ENCODE measurements around the gene GNAI2.
"Not testable (repeated sequence)": the region's sequence is repeated elsewhere in the genome, so short reads cannot be mapped to it uniquely, and the experiment has no call there.

Gene GNAI2

GRCh38 chr3:50279255-50280016 lies 43.4 kb downstream of the GNAI2 start:
- no peak for DNase-seq

- not testable (repeated sequence) for DNase-seq
Measured at GRCh38 chr3:50284121-50284520, 48.1 kb downstream of the GNAI2 start.

DNA sequence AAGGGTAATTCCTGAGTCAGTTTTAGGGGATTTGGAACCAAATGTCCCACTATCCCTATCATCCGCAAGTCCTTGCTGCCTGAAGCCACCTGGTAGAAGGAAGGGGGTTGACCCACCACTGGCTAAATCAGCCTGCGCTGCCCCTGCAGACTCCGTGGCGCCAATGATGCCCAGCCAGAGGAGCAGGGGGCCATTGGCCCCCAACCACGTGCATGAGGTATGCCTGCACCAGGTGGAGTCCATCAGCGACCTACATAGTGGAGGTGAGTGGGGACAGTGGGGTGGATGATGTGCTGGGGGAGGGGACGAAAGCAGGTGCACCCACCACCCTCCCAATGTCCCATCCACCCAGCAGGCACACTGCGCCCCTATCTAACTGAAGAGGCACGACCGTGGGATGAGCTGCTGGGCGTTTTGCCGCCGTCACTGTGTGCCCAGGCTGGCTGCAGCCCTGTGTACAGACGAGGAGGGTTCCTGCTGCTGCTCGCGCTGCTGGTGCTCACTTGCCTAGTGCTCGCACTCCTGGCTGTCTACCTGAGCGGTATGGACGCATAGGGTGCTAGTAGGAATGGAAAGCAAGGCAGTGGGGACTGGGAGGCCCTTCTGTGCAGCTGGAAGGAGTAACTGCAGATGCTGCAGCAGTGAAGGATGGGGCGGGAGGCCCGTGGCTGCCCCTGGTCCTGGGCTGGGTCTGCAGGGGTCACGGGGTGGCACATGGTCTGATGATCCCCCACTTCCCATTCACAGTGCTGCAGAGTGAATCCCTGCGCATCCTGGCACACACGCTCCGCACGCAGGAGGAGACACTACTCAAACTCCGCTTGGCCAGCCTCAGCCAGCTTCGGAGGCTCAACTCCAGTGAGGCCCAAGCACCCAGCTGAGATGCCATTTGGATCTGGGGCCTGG lies 50.6 kb downstream of the GNAI2 start:
- no peak for DNase-seq

- DNase-seq = no peak
Measured at GRCh38 chr3:50287262-50287661, 51.3 kb downstream of the GNAI2 start.

GRCh38 chr3:50288387-50289007 lies 52.5 kb downstream of the GNAI2 start:
- DNase-seq = no peak

DNA sequence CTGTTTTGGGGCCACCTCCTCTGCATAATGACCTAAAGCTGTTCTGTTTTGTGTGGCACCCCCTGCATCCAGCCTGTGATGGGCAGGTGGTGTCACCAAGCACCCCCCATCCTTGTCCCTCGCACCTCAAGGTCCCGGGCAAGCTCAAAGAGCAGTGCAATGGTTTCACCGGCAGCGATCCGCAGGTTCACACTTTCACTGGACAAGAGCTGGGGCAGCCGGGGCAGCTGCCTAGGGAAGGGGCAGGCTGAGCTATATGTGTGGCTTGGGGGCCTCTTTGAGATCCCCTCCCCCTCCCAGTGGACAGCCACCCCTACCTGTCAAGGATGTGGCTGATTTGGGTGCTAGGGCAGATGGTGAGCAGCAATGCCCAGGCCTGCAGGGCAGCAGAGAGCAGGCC lies 53.1 kb downstream of the GNAI2 start:
- DNase-seq = no peak

DNA sequence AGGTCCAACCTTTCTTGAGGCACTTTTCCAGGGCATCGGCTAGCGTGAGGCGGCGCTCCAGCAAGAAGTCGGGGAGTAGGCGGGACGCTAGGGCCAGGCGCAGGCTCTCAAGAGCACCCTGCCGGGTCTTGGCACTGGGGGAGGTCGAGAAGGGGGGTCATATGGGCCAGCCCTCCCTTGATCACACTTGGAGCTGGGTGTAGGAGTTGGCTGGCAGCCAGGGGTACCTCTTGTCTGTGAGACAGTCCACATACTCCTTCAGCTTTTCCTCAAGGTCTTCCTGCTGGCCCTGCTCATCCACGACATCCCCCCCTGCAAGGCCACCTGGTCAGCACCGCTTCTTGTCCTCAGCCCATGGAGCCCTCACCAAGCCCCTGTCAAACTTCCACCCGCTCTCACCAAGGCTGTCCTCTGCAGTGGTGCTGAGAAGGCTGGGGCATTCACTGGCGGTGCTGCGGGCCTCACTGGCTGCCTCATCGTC lies 54.2 kb downstream of the GNAI2 start:
- no peak for DNase-seq

DNA sequence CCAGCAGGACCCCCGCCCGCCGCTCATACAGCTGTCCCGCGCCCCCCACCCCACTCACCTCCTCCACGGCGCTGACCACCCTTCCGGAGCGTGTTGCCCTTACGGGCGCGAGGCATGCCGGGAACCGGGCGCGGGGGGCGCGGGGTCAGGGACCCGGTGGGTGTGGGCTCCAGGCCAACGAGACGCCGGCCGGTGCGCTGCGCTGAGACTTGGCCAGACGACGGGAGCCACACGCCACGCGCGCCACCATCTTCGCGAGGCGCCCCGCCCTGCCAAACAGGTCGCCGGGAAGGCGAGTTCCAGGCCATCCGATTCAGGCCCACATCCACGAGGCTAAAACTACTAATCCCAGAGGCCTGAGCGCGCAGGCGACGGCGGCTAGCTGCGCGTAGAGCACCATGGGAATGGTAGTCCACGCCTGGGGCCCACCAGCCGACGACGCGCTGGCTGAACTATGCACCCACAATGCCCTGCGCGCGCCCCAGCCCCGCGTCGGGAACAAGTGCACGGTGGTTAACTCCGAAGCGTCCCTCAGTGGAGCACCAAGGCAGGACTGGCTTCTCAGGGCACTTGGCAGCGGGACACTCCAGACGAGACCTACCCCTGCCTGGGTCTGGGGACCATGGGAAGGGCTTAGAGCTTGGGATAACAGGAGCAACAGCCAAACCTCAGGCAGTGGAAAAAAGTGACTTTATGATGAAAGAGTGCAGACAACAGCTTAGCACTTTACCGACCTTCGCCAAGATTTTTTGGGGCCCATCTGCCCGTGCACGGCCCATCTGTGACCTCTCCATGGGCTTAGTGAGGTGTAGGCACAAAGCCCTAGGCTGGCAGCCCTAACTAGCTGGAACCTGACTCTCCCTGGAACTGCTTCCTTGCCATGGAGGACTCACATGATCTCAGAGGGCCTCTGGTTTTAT lies 56.4 kb downstream of the GNAI2 start, which contains the start of gene IFRD2:
IFRD2 (minus strand) TSS at position 271 of the 920 bp plus-strand sequence; CDS start at position 116, 155 bp downstream.
- peak; percentile 96 for DNase-seq

DNA sequence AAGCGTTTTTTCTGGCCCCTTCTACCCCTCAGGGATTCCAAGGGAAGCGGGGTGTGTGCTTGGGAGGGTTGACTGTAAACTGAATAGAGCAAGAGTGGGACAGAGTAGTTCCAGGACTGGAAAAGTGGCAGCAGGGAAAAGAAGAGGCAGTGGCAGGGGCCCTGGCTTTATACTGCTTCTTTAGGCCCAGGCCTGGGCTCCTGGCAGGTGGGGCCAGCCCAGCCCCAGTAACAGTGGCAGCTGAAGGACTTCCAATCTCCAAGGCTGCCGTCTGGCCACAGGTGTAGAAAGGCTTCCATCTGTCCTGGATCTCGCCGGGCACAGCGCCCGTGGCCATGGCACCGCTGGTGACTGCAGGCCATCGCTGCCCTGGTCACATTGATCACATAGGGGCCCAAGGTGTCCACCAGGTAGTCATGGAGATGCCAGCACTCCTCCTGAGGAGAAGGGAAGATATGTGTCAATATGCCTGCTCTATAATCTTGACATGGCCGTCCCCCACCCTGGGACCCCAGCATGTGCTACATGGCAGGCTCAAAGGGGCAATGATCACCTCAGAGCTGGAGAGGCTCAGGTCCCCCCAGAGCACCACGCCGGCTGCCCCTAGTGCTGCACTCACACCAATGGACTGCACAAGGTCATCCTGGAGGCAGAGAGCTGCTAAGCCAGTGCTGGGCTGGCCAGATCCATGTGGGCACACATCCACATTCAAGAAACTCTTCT lies 57.2 kb downstream of the GNAI2 start:
- no peak for DNase-seq

GRCh38 chr3:50294089-50294488 lies 58.1 kb downstream of the GNAI2 start:
- DNase-seq = no peak

DNA sequence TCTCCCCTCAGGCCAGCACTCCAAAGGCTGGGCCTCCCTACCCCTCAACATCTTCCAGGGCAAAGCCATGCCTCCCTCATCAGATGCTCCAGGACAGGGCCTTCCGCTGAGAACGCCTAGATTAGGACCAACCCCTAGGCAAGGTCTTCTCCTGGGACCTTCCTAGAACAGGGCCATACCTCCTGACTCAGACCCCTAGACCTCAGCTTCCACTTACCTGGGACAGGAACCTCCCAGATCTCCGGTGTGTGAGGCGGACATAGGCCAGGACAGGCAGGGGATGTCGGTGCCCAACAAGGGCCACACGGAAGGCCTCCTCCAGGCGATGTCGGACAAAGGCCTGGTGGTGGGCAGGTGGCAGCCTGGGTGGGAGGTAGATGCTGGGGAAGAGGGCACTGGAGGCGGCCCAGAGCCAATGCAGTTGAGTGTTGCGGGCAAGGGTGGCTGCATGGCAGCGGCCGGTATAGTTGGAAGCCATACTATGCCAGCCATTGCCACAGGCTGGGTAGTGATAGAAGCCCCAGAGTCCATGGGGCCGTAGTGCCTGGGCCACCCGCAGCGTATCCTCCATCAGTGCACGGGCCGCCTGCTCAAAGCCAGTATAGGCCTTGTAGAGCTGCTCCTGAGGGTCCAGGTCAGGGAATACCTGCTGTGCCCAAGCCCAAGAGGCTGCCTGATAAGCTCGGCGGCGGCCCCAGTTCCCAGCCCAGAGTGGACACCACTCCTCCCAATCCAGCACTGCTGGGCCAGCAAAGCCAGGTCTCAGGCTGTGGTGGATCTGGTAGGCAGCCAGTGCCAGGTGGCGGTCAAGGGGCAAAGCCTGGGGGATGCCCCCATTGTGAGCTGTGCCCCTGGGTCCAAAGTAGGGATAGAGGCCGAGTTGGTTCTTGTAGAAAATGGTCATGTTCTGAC lies 58.7 kb downstream of the GNAI2 start:
- DNase-seq = no peak

DNA sequence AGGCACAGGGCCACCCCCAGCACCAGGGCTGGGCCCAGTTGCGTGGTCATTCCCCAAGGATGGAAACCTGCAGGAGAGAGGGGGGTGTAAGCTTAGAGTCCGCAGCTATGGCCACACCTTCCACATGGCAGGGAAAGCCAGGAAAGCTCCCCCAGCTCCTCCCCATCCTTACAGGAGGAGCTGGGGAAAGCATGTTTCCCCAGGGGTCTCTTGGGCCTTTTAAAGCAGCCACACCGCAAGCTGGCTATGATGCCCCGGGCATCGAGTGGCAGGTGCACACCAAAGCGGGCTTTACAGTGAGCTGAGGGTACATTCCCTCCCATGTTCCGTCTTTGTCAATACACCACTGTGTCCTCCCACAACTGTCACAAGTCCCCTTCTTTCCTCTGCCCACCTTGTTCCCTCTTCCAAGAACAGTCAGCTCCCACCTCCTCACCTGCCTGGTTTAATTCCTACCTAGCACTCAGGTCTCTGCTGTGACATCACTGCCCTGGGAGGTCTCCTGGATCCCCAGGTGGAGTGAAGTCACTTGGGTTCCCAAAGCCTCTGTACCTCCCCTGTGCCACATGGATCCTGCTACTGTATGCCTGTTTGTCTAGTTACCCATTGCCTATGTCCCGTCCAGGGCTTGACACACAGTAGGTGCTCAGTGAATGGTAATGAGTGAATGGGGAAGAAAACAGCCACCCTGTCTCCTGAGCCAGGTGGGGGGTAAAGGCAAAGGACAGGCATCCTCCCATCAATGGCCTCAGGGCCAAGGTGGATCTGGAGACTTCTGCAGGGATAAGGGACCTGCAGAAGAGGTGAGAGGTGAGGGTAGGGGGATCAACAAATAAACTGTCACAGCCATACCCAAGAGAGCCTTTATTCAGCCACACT lies 59.8 kb downstream of the GNAI2 start:
- no peak for DNase-seq

- DNase-seq = no peak
Measured at GRCh38 chr3:50296721-50297383, 60.8 kb downstream of the GNAI2 start.

- DNase-seq = no peak
Measured at GRCh38 chr3:50297384-50297775, 61.4 kb downstream of the GNAI2 start.

GRCh38 chr3:50297896-50298725 lies 62.1 kb downstream of the GNAI2 start:
- DNase-seq = no peak

GRCh38 chr3:50298836-50299637 lies 63.0 kb downstream of the GNAI2 start, which contains the start of the genes HYAL3 and NAA80:
Gene HYAL3, minus strand, starts transcription at chr3:50299405. Its CDS starts 3,803 bp downstream, at chr3:50295602.
Gene NAA80, minus strand, starts transcription at chr3:50299405. Its CDS starts 1,942 bp downstream, at chr3:50297463.
- peak; percentile 99 for DNase-seq

GRCh38 chr3:50299638-50299928 lies 63.6 kb downstream of the GNAI2 start:
- no peak for DNase-seq

Measured in stimulated activated CD4-positive, alpha-beta T cell treated with anti-CD3 and anti-CD28 coated beads, Interleukin-4, amount 100 ng/mL, for 24 hours (primary cell).